Measurements from ENCODE around the gene NHSL1.

The NHSL1 gene

DNA sequence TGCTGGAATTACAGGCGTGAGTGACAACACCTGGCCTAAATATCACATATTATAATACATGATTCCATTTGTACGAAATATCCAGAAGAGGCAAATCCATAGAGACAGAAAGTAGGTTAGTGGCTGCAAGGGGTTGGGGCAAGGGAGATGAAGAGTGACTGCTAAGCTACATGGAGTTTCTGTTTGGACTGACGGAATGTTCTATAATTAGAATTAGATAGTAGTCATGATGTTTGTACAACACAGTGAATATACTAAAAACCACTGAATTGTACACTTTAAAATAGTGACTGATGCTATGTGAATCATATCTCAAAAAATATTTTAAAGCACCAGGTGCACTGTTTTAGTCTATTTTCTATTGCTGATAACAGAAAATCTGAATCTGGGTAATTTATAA, 99.0 kb downstream of the NHSL1 start:
- DNase-seq, result no peak

GRCh38 chr6:138397128-138398122, 101.9 kb downstream of the NHSL1 start:
- DNase-seq, result no peak

DNA sequence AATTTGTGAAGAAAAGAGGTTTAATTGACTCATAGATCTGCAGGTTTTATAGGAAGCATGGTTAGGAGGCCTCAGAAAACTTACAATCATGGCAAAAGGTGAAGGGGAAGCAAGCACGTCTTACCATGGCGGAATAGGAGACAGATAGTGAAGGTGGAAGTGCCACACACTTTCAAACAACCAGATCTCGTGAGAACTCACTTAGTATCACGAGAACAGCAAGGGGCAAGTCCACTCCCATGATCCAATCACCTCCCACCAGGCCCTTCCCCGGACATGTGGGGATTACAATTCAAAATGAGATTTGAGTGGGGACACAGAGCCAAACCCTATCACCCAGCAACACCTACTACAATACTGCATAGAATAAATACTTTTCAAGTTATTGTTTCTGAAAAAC, 102.6 kb downstream of the NHSL1 start:
- no peak for DNase-seq

DNA sequence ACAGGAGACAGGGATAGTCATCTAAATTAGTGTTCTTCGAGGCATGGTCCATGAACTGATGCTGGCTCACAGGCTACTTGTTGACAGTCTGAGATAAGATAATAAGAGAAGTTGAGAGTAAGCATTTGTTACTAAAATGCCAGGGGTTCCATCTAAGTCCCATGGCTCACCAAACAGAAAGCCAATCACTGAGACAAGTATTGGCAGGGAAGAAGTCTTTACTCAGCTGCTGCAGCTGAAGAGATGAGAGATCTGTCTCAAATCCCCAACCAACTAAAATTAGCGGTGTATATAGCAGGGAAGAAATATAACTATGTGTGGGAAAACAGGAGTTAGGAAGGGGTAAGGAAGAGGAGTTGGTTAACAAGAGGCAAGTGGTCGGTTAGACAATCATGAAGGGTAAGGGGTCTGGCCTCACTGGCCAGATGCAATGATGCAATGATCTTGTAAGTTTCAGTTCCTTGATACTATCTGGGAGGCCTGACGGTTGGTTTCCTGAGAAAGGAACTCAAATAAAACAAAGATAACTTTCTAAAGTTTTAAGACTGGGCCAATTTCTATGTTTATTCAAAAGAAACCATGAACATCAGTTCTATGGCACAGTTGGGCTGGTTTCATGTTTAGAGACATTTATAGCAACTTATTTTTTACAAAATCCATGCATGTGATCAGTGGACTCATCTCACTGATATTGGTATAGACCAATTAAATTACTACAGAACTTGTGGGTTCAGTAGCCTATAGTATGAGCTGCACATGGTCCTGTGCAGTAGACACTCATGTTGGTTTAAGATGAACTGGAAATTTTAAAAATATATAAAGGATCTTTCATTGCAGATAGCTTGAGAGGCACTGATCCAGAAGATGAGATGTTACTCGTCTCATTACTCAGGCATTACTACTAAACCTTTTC, 105.2 kb downstream of the NHSL1 start:
- DNase-seq, result no peak

DNA sequence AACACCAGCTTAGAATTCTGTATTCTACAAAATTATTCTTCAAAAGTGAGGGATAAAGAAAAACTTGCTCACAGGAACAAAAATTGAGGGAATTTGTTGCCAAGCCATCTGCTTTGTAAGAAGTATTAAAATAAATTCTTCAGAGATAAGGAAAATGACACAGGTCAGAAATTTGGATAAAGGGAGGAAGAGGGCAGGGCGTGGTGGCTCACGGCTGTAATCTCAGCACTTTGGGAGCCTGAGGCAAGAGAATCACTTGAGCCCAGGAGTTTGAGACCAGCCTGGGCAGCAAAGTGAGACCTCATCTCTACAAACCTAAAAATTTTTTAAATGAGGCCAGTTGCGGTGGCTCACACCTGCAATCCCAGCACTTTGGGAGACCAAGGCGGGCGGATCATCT, 109.7 kb downstream of the NHSL1 start:
- no peak for DNase-seq

DNA sequence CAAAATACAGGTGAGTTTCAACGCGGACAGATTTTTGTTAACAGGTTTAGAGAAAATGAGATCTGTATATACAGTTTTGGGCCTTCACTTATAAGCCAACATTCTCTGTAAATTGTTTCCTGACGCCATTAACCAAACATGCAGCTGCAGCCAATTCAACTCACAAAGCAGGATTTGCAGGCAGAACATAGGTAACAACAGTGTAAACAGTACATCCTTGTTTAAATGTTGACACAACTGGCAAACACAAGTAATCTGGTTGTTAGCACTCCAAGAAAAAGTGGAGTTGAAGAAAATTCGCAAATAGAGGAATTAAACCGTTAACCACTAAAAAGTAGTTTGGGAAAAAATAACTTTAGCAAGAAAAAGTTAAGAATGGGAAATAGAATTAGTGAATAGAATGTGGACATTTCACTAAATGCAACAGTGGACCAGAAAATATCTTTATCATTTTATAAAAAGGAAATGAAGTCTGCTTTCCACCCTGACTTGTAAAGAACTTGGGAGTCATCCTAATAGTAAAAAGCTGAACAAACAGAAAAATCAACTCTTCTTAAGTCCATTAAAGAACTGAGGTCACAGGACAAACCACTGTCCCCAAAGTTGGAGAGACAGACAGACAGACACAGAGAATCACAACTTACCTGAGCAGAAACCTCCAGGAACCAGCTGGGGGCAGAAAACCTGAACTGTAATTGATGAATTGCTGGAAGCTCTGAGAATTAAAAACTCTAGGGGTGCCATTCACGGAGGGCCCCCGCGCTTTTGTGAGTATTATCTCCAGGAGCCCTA, 111.5 kb downstream of the NHSL1 start:
- DNase-seq, result no peak

DNA sequence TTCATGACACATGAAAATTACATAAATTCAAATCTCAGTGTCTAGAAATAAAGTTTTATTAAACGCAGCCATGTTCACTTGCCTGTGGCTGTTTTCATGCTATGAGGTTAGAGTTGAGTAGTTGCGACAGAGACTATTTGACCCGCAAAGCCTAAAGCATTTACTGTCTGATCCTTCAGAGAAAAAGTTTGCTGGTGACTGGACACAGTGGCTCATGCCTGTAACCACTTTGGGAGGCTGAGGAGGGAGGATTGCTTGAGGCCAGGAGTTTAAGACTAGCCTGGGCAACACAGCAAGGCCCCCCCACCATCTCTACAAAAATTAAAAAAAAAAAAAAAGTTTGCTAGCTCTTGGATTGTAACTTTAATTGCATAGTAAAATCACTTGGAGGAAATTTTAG, 112.4 kb downstream of the NHSL1 start:
- no peak for DNase-seq

DNA sequence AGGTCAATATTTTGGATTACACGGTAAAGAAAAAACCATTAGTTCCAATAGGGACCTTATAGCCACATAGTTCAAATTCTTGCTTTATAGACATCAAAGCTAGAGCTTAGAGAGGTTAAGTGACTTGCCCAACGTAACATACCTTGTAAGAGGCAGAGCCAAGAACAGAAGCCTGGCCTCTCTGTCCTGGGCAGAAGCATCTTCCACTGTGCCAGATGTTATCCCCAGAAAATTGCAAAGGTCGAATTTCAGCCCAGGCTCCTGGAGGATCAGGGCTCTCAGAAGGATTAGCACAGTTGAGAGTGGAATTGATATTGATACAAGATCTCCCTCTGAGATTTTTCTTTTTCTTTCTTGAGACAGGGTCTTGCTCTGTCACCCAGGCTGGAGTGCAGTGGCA, 115.5 kb downstream of the NHSL1 start:
- DNase-seq, result no peak

GRCh38 chr6:138382498-138383265, 116.6 kb downstream of the NHSL1 start:
- DNase-seq, result no peak

GRCh38 chr6:138378463-138378862, 120.8 kb downstream of the NHSL1 start:
- DNase-seq, result no peak

DNA sequence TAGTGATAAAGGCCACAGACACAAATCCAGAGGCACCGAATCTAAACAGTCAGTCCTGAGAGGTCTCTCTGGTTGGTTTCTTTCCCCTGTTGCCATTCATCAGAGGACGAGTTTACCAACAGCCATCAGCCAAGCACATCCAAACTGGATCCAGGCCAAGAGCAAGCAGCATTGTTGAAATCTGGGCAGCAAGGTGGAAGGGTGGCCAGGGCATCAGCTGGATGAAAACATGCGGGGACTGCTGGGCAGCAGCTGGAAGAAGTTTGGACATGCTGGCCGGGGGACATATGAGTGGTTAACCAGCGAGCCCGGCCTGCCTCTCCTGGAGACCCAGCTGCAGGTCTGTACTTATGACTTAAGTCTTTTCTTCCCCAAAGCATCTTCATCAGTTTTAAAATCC, 121.5 kb downstream of the NHSL1 start, which contains the start of gene SMIM28:
SMIM28 (plus strand) TSS at position 62 of the 400 bp plus-strand sequence; CDS start at position 230, 168 bp downstream.
- DNase-seq, result no peak

DNA sequence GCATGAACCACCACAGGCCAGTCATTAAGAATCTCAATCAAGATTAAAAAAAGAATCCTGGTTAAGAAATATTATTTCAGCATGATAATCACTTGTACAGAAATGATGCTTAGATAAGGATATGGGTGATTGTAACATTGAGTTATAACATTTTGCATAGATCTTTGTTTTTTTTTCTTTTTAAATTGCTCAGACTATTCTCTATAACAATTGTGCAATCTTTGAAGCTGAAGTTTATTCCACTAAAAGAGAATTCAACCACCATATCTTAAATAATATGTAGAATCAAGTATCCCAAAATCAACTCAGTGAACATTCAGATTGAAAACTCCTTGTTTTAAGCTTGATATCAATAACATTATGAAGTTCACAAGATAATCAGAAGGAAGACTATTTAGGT, 122.3 kb downstream of the NHSL1 start:
- no peak for DNase-seq

- no peak for DNase-seq
These were observed 124.5 kb downstream of the NHSL1 start for GRCh38 chr6:138374815-138375214.

DNA sequence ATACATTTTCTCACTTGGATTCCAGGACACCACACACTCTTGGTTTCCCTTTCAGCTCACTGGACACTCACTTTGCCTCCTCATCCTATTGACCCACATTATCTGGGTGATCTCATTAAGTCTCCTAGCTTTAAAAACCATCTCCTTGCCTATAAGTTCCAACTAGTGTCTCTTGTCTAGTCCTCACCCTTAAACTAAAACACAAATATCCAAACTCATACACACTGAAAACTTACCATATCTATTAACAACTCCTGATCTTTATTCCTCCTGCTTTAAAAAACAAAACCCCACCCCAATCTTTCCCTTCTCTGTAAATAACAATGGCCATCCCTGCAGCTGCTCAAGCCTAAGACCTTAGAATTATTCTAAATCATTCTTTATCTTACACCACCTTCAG, 125.1 kb downstream of the NHSL1 start:
- no peak for DNase-seq

DNA sequence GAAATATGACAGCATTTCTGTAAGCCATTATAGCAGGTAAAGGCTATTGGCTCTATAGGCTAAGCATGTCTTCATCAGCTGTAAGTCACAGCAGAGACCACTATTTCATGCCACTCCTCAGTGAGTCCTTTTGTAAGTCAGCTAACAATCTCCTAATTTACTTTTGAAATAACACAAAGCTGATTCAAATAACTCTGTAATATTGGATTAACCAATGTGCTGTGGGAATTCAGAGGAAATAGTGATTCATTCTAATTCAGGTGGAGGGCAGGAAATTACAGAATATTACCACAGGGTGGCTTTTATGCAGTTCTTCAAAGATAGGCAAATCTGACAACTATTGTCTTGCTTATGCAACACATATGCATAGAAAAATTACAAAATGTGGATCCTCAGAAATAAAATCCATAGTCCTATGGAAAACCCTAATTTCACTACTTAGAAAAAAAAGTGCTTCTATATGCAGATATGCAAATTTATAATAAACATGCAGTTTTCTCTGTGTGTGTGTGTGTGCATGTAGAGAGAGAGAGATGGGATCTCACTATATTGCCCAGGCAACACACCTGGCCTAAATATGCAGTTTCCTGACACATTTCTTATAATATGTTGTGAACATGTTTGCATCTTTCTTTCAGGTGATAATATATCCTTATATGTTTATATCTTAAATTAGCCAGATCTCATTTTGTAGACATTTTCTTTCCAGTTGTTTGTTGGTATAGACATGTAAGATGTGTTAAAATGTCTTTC, 126.4 kb downstream of the NHSL1 start:
- no peak for DNase-seq

All from GF-D8 (cell line).